ENCODE data around the gene BABAM2. TPM values are rescaled to one million over a fixed set of nuclear protein-coding genes. Genes with fewer than 3 reads are reported as not detected.
A peak's percentile ranks its signal among the peaks of the same experiment; 100 is the strongest.

BABAM2 gene
- total and polyA plus RNA-seq, 2 of the 4 experiments (the other 2 are of a cell fraction), result 20.9 to 23.1 TPM

GRCh38 chr2:27932396-27932795 lies 41.9 kb downstream of the BABAM2 start:
- Histone ChIP-seq H3K56ac (ENCODE audit: extremely low read depth, insufficient read depth, low read length) (no peak overlapping the region), H3K18ac (ENCODE audit: low read depth, low read length) (no peak overlapping the region), H4K8ac (ENCODE audit: low read depth in 2 of 2, low read length in 2 of 2) (no peak overlapping the region), H4K5ac (ENCODE audit: low read depth, low read length) (no peak overlapping the region), H3K14ac (replicated peaks; ENCODE audit: low read depth, low read length) (0 out of 2 replicates have a peak overlapping the region, but pooled peaks have one; percentile 28), H2AK5ac (ENCODE audit: low read depth, low read length) (peak overlapping the region; percentile 35; the same call in 1 of the 2 replicates), H3K9ac (ENCODE audit: low read depth, low read length) (no peak overlapping the region), H3K23ac (ENCODE audit: low read depth, low read length) (no peak overlapping the region), H3K27ac (ENCODE audit: insufficient read depth, low read length) (no peak overlapping the region), H2BK20ac (ENCODE audit: low read depth, low read length) (no peak overlapping the region), H2AFZ (replicated peaks; ENCODE audit: low read length, poor library complexity) (no peak overlapping the region), H4K20me1 (ENCODE audit: insufficient read depth, low read length) (no peaks in the 10 kb centered on the region), H3K27me3 (ENCODE audit: control insufficient read depth, insufficient read depth, low read length) (no peaks in the 10 kb centered on the region), H3K79me1 (ENCODE audit: low read depth in 1 of 2, low read length in 2 of 2) (peaks cover 5 to 6% of the 10 kb centered on the region in 2 experiments; a peak in 2 of 4 replicates), H3K9me1 (ENCODE audit: insufficient read depth, low read length) (peaks cover 4% of the 10 kb centered on the region; the same call in 1 of the 2 replicates), H3K4ac (ENCODE audit: low read depth, low read length) (no peak overlapping the region), H3K4me2 (ENCODE audit: low read depth, low read length) (no peak overlapping the region), H3K4me3 (ENCODE audit: insufficient read depth, low read depth, low read length) (no peak overlapping the region), H3K4me1 (ENCODE audit: control insufficient read depth, insufficient read depth, low read length) (0 out of 2 replicates have a peak, but pooled peaks cover 3% of the 10 kb centered on the region), H4K91ac (ENCODE audit: insufficient read depth, low read depth, low read length) (no peak overlapping the region), H2BK15ac (ENCODE audit: low read depth, low read length) (no peak overlapping the region), H3K9me3 (ENCODE audit: control insufficient read depth, insufficient read depth, low read length) (no peaks in the 10 kb centered on the region), H2BK5ac (ENCODE audit: low read depth, low read length, poor library complexity, severe bottlenecking) (no peak overlapping the region), H2AK9ac (replicated peaks; ENCODE audit: low read depth, low read length, poor library complexity) (no peak overlapping the region), H3K36me3 (ENCODE audit: control insufficient read depth, insufficient read depth, low read length) (no peaks in the 10 kb centered on the region; the same call in 1 of the 2 replicates), H2BK120ac (ENCODE audit: low read depth, low read length) (no peak overlapping the region)
- ATAC-seq (ENCODE audit: low read depth), result peak; percentile 46; the same call in 1 of the 2 replicates
- DNase-seq, result peak; percentile 64
- no TSS peak for BruUV-seq (replicated peaks)
- in situ Hi-C loops (cut with MboI; ENCODE audit: low sequenced_read_pairs), result no loop called here
- TF ChIP-seq, protein P1, sequence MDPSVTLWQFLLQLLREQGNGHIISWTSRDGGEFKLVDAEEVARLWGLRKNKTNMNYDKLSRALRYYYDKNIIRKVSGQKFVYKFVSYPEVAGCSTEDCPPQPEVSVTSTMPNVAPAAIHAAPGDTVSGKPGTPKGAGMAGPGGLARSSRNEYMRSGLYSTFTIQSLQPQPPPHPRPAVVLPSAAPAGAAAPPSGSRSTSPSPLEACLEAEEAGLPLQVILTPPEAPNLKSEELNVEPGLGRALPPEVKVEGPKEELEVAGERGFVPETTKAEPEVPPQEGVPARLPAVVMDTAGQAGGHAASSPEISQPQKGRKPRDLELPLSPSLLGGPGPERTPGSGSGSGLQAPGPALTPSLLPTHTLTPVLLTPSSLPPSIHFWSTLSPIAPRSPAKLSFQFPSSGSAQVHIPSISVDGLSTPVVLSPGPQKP (IDR thresholded peaks at IDR 0.05; ENCODE audit: borderline replicate concordance, low read depth, low read length), result no peak
- TF ChIP-seq RAD21 (IDR thresholded peaks at IDR 0.05; ENCODE audit: low read length) (no peak), CHD1 (IDR thresholded peaks at IDR 0.05; ENCODE audit: low read depth, low read length) (no peak)
- intact Hi-C loops (cut with micrococcal nuclease), result no loop called here
- ChIA-PET CTCF (no interaction called here), POLR2A (ENCODE audit: unreplicated experiment) (no interaction called here)
- no CpG with 5 or more reads among the region's 2 CpGs for WGBS, 2 experiments (ENCODE audit: extremely low coverage in 2 of 2, insufficient read length in 1 of 2)
- dilution Hi-C loops (cut with HindIII; ENCODE audit: low sequenced_read_pairs, unreplicated experiment), result no loop called here
